K562 (cell line): ENCODE measurements around the gene TMEM273. TPM values are rescaled to one million over a fixed set of nuclear protein-coding genes. Genes with fewer than 3 reads are reported as not detected.

ENCODE experiments used
- EP300 ChIP-seq: IDR thresholded peaks from 2 replicates; pipeline ENCODE4 v1.6.1; 2012; ENCODE audit warnings: low read length, improper control_type of control experiment
- HDAC2 ChIP-seq: fragments of 450-650 bp; IDR thresholded peaks from 2 replicates; pipeline ENCODE4 v1.6.1; 2016; ENCODE audit warnings: mild to moderate bottlenecking
- MAFF ChIP-seq: IDR thresholded peaks from 2 replicates; pipeline ENCODE4 v1.6.1; 2012; ENCODE audit warnings: low read length, improper control_type of control experiment
- MCM7 ChIP-seq, 2 experiments: fragments of 450-650 bp; IDR thresholded peaks; 2 replicates each; pipeline ENCODE4 v1.6.1; 2016 to 2018
- MTA3 ChIP-seq: fragments of 450-650 bp; formaldehyde crosslinking; IDR thresholded peaks from 2 replicates; pipeline ENCODE4 v1.6.1; 2017; ENCODE audit warnings: mild to moderate bottlenecking, borderline replicate concordance
- NCOR1 ChIP-seq: fragments of 450-650 bp; IDR thresholded peaks from 2 replicates; pipeline ENCODE4 v1.6.1; 2016; ENCODE audit warnings: mild to moderate bottlenecking, moderate library complexity
- TAL1 ChIP-seq: fragments of 450-650 bp; IDR thresholded peaks from 2 replicates; pipeline ENCODE4 v1.6.1; 2016; ENCODE audit warnings: mild to moderate bottlenecking
- THAP7 ChIP-seq: fragments of 250-450 bp; sonication (Bioruptor Pico); IDR thresholded peaks from 2 replicates; pipeline ENCODE4 v1.5.0; 2021
- ZFPM2 ChIP-seq: fragments of 250-450 bp; sonication (Bioruptor Pico); IDR thresholded peaks from 2 replicates; pipeline ENCODE4 v1.5.1; 2022; ENCODE audit warnings: mild to moderate bottlenecking
- ZNF146 ChIP-seq: IDR thresholded peaks from one replicate; pipeline ENCODE4 v1.6.1; 2018; ENCODE audit warnings: missing compliant biosample characterization; ENCODE audit not compliant: unreplicated experiment
- ZNF589 ChIP-seq: fragments of 200-800 bp; sonication (Bioruptor generic); IDR thresholded peaks from 2 replicates; pipeline ENCODE4 v1.6.1; 2016; ENCODE audit warnings: low read depth, missing genetic modification characterization, missing compliant biosample characterization
- ZNF695 ChIP-seq: fragments of 450-650 bp; formaldehyde crosslinking; IDR thresholded peaks from 2 replicates; pipeline ENCODE4 v1.4.0; 2020; ENCODE audit warnings: mild to moderate bottlenecking, moderate library complexity
- ZNF77 ChIP-seq: fragments of 250-450 bp; sonication (Bioruptor Pico); IDR thresholded peaks from 2 replicates; pipeline ENCODE4 v1.5.0; 2020
- ZNF778 ChIP-seq: fragments of 450-650 bp; formaldehyde crosslinking; IDR thresholded peaks from 2 replicates; pipeline ENCODE4 v1.4.0; 2020; ENCODE audit warnings: mild to moderate bottlenecking, moderate library complexity
- polyA plus RNA-seq, 8 experiments: library from polyadenylated mRNA; depleted of rRNA in 4 of 8; stranded (reverse) in 5 of 8; unstranded in 3 of 8; fragments of >200 nt; fragmentation: Nextera tagmentation in 2 of 8; fragmentation: Illumina TruSeq in 1 of 8; extraction: Ambion mirVana in 2 of 8; extraction: Trizol in 1 of 8; gene quantifications; 2 replicates each; pipeline versions ENCODE4 v1.2.1 to v1.2.3, GENCODE V29; 2011 to 2014; ENCODE audit warnings: inconsistent platforms in 1 of 8, missing spikeins in 1 of 8
- total RNA-seq, 7 experiments: library from RNA; depleted of rRNA in 6 of 7; stranded (reverse); fragments of >200 nt in 6 of 7; fragmentation: Illumina TruSeq in 2 of 7; extraction: Trizol in 2 of 7; gene quantifications; 2 replicates each; pipeline versions ENCODE4 v1.2.1 to v1.2.3, GENCODE V29; 2011 to 2021; ENCODE audit warnings: low replicate concordance in 1 of 7
- TF ChIP-seq, protein P1 (sequence below), 2 experiments: fragments of 450-650 bp in 1 of 2; sonication (generic) in 1 of 2; formaldehyde crosslinking in 1 of 2; IDR thresholded peaks; 2 replicates each; pipeline versions ENCODE4 v1.7.1 to v1.9.0; 2016 to 2022; ENCODE audit warnings: inconsistent platforms in 1 of 2, mild to moderate bottlenecking in 1 of 2, missing genetic modification reagents in 1 of 2
- TF ChIP-seq, protein P2 (sequence below), 2 experiments: IDR thresholded peaks; 2 replicates each; pipeline ENCODE4 v1.6.1; 2012; ENCODE audit warnings: improper control_type of control experiment in 2 of 2, low read depth in 2 of 2, low read length in 2 of 2, borderline replicate concordance in 1 of 2

TMEM273 gene
- total and polyA plus RNA-seq, 9 of the 15 experiments (the other 6 are each of a cell fraction or from before 2014, with no cell fraction given) = 39.2 to 131 (median 95.6) TPM

- TF ChIP-seq, protein P1, sequence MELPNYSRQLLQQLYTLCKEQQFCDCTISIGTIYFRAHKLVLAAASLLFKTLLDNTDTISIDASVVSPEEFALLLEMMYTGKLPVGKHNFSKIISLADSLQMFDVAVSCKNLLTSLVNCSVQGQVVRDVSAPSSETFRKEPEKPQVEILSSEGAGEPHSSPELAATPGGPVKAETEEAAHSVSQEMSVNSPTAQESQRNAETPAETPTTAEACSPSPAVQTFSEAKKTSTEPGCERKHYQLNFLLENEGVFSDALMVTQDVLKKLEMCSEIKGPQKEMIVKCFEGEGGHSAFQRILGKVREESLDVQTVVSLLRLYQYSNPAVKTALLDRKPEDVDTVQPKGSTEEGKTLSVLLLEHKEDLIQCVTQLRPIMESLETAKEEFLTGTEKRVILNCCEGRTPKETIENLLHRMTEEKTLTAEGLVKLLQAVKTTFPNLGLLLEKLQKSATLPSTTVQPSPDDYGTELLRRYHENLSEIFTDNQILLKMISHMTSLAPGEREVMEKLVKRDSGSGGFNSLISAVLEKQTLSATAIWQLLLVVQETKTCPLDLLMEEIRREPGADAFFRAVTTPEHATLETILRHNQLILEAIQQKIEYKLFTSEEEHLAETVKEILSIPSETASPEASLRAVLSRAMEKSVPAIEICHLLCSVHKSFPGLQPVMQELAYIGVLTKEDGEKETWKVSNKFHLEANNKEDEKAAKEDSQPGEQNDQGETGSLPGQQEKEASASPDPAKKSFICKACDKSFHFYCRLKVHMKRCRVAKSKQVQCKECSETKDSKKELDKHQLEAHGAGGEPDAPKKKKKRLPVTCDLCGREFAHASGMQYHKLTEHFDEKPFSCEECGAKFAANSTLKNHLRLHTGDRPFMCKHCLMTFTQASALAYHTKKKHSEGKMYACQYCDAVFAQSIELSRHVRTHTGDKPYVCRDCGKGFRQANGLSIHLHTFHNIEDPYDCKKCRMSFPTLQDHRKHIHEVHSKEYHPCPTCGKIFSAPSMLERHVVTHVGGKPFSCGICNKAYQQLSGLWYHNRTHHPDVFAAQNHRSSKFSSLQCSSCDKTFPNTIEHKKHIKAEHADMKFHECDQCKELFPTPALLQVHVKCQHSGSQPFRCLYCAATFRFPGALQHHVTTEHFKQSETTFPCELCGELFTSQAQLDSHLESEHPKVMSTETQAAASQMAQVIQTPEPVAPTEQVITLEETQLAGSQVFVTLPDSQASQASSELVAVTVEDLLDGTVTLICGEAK (IDR thresholded peaks at IDR 0.05) = peak; percentile 35; the same call in 1 of the 2 replicates
- TF ChIP-seq, protein P1 (CRISPR knock-in tag; IDR thresholded peaks at IDR 0.05) = no peak
- no peak for TF ChIP-seq ZNF778 (CRISPR knock-in tag)
- no peak for TF ChIP-seq TAL1
- no peak for TF ChIP-seq ZNF589 (CRISPR knock-in tag)
- TF ChIP-seq MTA3 = no peak
- TF ChIP-seq NCOR1 = no peak
- 0 out of 2 replicates have a peak, but pooled peaks have one; percentile 10 for TF ChIP-seq EP300
- no peak for TF ChIP-seq THAP7 (CRISPR knock-in tag)
- TF ChIP-seq HDAC2 = no peak
- no peak for TF ChIP-seq MAFF
- TF ChIP-seq ZNF77 (CRISPR knock-in tag) = no peak
- no peak for TF ChIP-seq MCM7 (IDR thresholded peaks at IDR 0.05)
- no peak for TF ChIP-seq ZNF146 (CRISPR knock-in tag)
- 0 out of 2 replicates have a peak, but pooled peaks have one; percentile 18 for TF ChIP-seq ZFPM2 (CRISPR knock-in tag)
- TF ChIP-seq ZNF695 (CRISPR knock-in tag) = no peak
- TF ChIP-seq, protein P2, sequence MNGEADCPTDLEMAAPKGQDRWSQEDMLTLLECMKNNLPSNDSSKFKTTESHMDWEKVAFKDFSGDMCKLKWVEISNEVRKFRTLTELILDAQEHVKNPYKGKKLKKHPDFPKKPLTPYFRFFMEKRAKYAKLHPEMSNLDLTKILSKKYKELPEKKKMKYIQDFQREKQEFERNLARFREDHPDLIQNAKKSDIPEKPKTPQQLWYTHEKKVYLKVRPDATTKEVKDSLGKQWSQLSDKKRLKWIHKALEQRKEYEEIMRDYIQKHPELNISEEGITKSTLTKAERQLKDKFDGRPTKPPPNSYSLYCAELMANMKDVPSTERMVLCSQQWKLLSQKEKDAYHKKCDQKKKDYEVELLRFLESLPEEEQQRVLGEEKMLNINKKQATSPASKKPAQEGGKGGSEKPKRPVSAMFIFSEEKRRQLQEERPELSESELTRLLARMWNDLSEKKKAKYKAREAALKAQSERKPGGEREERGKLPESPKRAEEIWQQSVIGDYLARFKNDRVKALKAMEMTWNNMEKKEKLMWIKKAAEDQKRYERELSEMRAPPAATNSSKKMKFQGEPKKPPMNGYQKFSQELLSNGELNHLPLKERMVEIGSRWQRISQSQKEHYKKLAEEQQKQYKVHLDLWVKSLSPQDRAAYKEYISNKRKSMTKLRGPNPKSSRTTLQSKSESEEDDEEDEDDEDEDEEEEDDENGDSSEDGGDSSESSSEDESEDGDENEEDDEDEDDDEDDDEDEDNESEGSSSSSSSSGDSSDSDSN (IDR thresholded peaks at IDR 0.05; ENCODE audit: borderline replicate concordance in 1 of 2, low read depth in 2 of 2, low read length in 2 of 2) = no peak
Observed at GRCh38 chr10:49166484-49167400, 21.4 kb downstream of the TMEM273 start (continued).
